AG09309 (cell line): ENCODE measurements around the gene PSG7.
"Not testable (repeated sequence)": the region's sequence is repeated elsewhere in the genome, so short reads cannot be mapped to it uniquely, and the experiment has no call there.

Experiments used
- DNase-seq: peaks from one replicate; pipeline ENCODE4 v3.0.0-alpha.2; 2010; ENCODE audit warnings: low read depth
- H3K4me3 ChIP-seq: 2 replicates; pipeline ENCODE4 v1.5.1; 2011; ENCODE audit warnings: mild to moderate bottlenecking, low read depth, low read length, moderate library complexity; ENCODE audit not compliant: control insufficient read depth
- CTCF ChIP-seq: IDR thresholded peaks from 2 replicates; pipeline ENCODE4 v1.5.1; 2011; ENCODE audit warnings: mild to moderate bottlenecking, low read depth, low read length, inconsistent platforms; ENCODE audit not compliant: insufficient read depth, control insufficient read depth; ENCODE audit errors: missing control alignments

The PSG7 gene

GRCh38 chr19:42937107-42937506 is at the start of gene PSG7:
TSS of gene PSG7 (minus strand) at chr19:42937207. CDS start at chr19:42937076, 131 bp downstream.
- DNase-seq, H3K4me3 ChIP-seq: not testable (repeated sequence)

GRCh38 chr19:42985588-42985987 is 48.6 kb upstream of the PSG7 start:
- no peak for DNase-seq
- H3K4me3 ChIP-seq: no peak overlapping the region
- TF ChIP-seq CTCF: no peak

- DNase-seq, H3K4me3 ChIP-seq: not testable (repeated sequence)
Observed at GRCh38 chr19:42982111-42982510, 45.1 kb upstream of the PSG7 start.

- H3K4me3 ChIP-seq, DNase-seq: not testable (repeated sequence)
Observed at GRCh38 chr19:42971451-42971850, 34.4 kb upstream of the PSG7 start.

GRCh38 chr19:42965176-42965575 is 28.2 kb upstream of the PSG7 start:
- no peak for TF ChIP-seq CTCF
- no peak overlapping the region for H3K4me3 ChIP-seq
- peak; percentile 17 for DNase-seq

- no peak for DNase-seq
- TF ChIP-seq CTCF: no peak
- no peak overlapping the region for H3K4me3 ChIP-seq
Observed at GRCh38 chr19:42961119-42961518, 24.1 kb upstream of the PSG7 start.

- H3K4me3 ChIP-seq, DNase-seq: not testable (repeated sequence)
Observed at GRCh38 chr19:42952126-42952525, 15.1 kb upstream of the PSG7 start.

GRCh38 chr19:42951476-42951875 is 14.5 kb upstream of the PSG7 start:
- not testable (repeated sequence) for DNase-seq, H3K4me3 ChIP-seq

- no peak for DNase-seq
- peak; percentile 65 for TF ChIP-seq CTCF
- no peak overlapping the region for H3K4me3 ChIP-seq
Observed at GRCh38 chr19:42942187-42942789, 5.3 kb upstream of the PSG7 start.

GRCh38 chr19:42934726-42935125 is 2.3 kb downstream of the PSG7 start:
- not testable (repeated sequence) for DNase-seq, H3K4me3 ChIP-seq

GRCh38 chr19:42934183-42934582 is 2.8 kb downstream of the PSG7 start:
- H3K4me3 ChIP-seq, DNase-seq: not testable (repeated sequence)

- H3K4me3 ChIP-seq, DNase-seq: not testable (repeated sequence)
Observed at GRCh38 chr19:42933412-42933811, 3.6 kb downstream of the PSG7 start.

GRCh38 chr19:42932485-42933101 is 4.4 kb downstream of the PSG7 start:
- H3K4me3 ChIP-seq: not testable (repeated sequence)
- peak; percentile 87 for DNase-seq
